ENCODE data around the gene OSBPL10. TPM values are rescaled to one million over a fixed set of nuclear protein-coding genes. Genes with fewer than 3 reads are reported as not detected.

The OSBPL10 gene
- polyA plus RNA-seq, 2 of the 4 experiments (the other 2 are of a cell fraction), result 9.2 to 17.0 TPM

DNA sequence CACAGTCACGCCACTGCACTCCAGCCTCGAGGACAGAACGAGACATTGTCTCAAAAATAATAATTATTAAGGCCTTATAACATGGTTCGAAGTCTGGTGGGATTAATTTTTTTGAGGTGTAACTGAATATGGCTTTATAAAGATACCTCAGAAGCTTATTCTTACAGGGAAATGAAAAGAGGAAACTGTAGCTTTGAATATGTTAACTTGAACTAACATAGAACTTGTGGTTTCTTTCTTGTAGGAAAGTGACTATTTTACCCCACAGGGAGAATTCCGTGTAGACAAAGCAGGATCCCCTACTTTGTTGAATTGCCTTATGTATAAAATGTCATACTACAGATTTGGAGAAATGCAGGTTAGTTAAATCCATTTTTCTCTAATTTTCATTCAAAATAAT, 352.0 kb downstream of the OSBPL10 start (continued):
- TF ChIP-seq, protein P1, sequence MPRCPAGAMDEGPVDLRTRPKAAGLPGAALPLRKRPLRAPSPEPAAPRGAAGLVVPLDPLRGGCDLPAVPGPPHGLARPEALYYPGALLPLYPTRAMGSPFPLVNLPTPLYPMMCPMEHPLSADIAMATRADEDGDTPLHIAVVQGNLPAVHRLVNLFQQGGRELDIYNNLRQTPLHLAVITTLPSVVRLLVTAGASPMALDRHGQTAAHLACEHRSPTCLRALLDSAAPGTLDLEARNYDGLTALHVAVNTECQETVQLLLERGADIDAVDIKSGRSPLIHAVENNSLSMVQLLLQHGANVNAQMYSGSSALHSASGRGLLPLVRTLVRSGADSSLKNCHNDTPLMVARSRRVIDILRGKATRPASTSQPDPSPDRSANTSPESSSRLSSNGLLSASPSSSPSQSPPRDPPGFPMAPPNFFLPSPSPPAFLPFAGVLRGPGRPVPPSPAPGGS (IDR thresholded peaks at IDR 0.05), result no peak

DNA sequence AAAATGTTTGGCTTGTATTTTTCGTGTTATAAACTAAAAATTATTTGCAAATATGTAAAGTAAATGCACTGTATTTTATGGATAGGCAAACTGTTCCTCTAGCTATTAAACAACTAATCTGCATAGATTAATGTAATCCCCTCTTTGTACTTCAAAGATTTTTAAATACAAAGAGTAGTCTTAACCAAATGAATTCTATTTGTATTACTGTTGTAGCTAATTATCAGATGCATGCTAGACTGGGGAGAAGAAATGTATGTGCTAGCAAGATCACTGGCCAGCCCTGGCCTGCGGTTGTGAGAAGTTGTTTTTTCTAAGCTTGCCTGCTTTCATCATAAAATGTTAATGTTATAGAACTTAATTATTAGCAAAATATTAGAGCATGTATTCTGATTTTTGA, 355.7 kb downstream of the OSBPL10 start:
- 99% methylated on average over 2 of the region's 2 CpGs for WGBS (ENCODE audit: missing lambda C conversion rate)
- DNase-seq (ENCODE audit: low read depth in 1 of 2, low spot score in 1 of 2), result no peak
- ChIA-PET POLR2A (no interaction called here), CTCF (interaction anchor here (0.6 kb wide), 1 partner anchor 12 kb away, joined by 3 read pairs; no protein-coding TSS in a partner anchor)
- TF ChIP-seq ZSCAN20 (CRISPR knock-in tag; IDR thresholded peaks at IDR 0.05) (no peak), MAZ (IDR thresholded peaks at IDR 0.05; ENCODE audit: borderline replicate concordance, low read depth, low read length) (no peak), FOXS1 (CRISPR knock-in tag; IDR thresholded peaks at IDR 0.05) (no peak), SREBF2 (IDR thresholded peaks at IDR 0.05) (no peak), JUN (IDR thresholded peaks at IDR 0.05) (no peak), EP300 (IDR thresholded peaks at IDR 0.05) (no peak), TP53 (CRISPR knock-in tag; IDR thresholded peaks at IDR 0.05) (no peak), PHF8 (IDR thresholded peaks at IDR 0.05; ENCODE audit: borderline replicate concordance, low read depth) (no peak)
- TF ChIP-seq, protein P2, sequence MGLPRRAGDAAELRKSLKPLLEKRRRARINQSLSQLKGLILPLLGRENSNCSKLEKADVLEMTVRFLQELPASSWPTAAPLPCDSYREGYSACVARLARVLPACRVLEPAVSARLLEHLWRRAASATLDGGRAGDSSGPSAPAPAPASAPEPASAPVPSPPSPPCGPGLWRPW (IDR thresholded peaks at IDR 0.05), result no peak
- TF ChIP-seq, protein P3, sequence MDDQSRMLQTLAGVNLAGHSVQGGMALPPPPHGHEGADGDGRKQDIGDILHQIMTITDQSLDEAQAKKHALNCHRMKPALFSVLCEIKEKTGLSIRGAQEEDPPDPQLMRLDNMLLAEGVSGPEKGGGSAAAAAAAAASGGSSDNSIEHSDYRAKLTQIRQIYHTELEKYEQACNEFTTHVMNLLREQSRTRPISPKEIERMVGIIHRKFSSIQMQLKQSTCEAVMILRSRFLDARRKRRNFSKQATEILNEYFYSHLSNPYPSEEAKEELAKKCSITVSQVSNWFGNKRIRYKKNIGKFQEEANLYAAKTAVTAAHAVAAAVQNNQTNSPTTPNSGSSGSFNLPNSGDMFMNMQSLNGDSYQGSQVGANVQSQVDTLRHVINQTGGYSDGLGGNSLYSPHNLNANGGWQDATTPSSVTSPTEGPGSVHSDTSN (IDR thresholded peaks at IDR 0.05), result no peak
- TF ChIP-seq, protein P4, sequence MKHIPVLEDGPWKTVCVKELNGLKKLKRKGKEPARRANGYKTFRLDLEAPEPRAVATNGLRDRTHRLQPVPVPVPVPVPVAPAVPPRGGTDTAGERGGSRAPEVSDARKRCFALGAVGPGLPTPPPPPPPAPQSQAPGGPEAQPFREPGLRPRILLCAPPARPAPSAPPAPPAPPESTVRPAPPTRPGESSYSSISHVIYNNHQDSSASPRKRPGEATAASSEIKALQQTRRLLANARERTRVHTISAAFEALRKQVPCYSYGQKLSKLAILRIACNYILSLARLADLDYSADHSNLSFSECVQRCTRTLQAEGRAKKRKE (CRISPR knock-in tag; IDR thresholded peaks at IDR 0.05; ENCODE audit: low read depth), result no peak
- H3K4me2 ChIP-seq, result no peak overlapping the region
- no peak for FAIRE-seq
- H3K4me1 ChIP-seq, result no peaks in the 10 kb centered on the region
- no peak for ATAC-seq
- H3K4me3 ChIP-seq, result no peak overlapping the region
- no peak overlapping the region for H3K27ac ChIP-seq
- no peaks in the 10 kb centered on the region for H3K9me3 ChIP-seq

DNA sequence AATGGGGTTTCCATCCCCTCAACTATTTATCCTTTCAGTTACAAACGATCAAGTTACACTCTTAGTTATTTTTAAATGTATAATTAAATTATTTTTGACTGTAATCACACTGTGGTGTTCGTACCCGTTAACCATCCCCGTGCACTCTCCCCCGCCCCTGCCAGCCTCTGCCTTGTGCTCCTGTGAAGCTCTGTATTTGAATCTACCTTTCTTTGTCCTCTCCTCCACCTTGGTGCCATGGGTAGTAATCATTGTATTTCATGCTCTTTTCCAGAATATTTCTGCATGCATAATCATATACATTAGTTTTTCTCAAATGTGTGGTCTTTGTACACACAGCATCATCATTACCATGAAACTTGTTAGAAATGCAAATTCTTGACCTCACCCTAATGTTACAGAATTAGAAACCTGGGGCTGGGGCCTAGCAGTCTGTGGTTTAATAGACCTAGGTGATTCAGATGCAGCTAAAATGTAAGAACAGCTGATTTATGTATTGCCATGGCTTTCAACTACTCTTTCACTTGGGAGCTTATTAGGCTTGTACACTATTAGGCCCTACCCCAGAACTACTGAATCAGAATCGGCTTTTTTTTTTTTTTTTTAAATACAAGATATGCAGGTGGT, 356.9 kb downstream of the OSBPL10 start:
- no peak for ATAC-seq
- CTCF ChIA-PET, result no interaction called here
- Histone ChIP-seq H3K27ac (no peak overlapping the region), H3K4me2 (no peak overlapping the region), H3K9me3 (no peaks in the 10 kb centered on the region), H3K4me1 (no peaks in the 10 kb centered on the region), H3K4me3 (no peak overlapping the region)
- POLR2A ChIA-PET, result no interaction called here
- WGBS (ENCODE audit: missing lambda C conversion rate), result 91% methylated on average over 6 of the region's 6 CpGs
- no peak for FAIRE-seq
- no peak for DNase-seq (ENCODE audit: low read depth in 1 of 2, low spot score in 1 of 2)
- TF ChIP-seq, protein P5, sequence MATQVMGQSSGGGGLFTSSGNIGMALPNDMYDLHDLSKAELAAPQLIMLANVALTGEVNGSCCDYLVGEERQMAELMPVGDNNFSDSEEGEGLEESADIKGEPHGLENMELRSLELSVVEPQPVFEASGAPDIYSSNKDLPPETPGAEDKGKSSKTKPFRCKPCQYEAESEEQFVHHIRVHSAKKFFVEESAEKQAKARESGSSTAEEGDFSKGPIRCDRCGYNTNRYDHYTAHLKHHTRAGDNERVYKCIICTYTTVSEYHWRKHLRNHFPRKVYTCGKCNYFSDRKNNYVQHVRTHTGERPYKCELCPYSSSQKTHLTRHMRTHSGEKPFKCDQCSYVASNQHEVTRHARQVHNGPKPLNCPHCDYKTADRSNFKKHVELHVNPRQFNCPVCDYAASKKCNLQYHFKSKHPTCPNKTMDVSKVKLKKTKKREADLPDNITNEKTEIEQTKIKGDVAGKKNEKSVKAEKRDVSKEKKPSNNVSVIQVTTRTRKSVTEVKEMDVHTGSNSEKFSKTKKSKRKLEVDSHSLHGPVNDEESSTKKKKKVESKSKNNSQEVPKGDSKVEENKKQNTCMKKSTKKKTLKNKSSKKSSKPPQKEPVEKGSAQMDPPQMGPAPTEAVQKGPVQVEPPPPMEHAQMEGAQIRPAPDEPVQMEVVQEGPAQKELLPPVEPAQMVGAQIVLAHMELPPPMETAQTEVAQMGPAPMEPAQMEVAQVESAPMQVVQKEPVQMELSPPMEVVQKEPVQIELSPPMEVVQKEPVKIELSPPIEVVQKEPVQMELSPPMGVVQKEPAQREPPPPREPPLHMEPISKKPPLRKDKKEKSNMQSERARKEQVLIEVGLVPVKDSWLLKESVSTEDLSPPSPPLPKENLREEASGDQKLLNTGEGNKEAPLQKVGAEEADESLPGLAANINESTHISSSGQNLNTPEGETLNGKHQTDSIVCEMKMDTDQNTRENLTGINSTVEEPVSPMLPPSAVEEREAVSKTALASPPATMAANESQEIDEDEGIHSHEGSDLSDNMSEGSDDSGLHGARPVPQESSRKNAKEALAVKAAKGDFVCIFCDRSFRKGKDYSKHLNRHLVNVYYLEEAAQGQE (IDR thresholded peaks at IDR 0.05), result no peak
- no peak for TF ChIP-seq ESRRA (IDR thresholded peaks at IDR 0.05; ENCODE audit: borderline replicate concordance, low read length)
- TF ChIP-seq, protein P6, sequence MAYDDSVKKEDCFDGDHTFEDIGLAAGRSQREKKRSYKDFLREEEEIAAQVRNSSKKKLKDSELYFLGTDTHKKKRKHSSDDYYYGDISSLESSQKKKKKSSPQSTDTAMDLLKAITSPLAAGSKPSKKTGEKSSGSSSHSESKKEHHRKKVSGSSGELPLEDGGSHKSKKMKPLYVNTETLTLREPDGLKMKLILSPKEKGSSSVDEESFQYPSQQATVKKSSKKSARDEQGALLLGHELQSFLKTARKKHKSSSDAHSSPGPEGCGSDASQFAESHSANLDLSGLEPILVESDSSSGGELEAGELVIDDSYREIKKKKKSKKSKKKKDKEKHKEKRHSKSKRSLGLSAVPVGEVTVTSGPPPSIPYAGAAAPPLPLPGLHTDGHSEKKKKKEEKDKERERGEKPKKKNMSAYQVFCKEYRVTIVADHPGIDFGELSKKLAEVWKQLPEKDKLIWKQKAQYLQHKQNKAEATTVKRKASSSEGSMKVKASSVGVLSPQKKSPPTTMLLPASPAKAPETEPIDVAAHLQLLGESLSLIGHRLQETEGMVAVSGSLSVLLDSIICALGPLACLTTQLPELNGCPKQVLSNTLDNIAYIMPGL (CRISPR knock-in tag; IDR thresholded peaks at IDR 0.05; ENCODE audit: borderline replicate concordance), result no peak
- TF ChIP-seq RNF2 (IDR thresholded peaks at IDR 0.05; ENCODE audit: borderline replicate concordance, low read depth), result no peak
- no peak for TF ChIP-seq ZC3H11A (IDR thresholded peaks at IDR 0.05)
- no peak for TF ChIP-seq TFCP2L1 (CRISPR knock-in tag; IDR thresholded peaks at IDR 0.05)
- TF ChIP-seq, protein P2 (IDR thresholded peaks at IDR 0.05), result no peak
- TF ChIP-seq CHD2 (IDR thresholded peaks at IDR 0.05; ENCODE audit: low read length, partially characterized antibody), result no peak
- TF ChIP-seq ZNF302 (CRISPR knock-in tag; IDR thresholded peaks at IDR 0.05), result no peak
- TF ChIP-seq, protein P7, sequence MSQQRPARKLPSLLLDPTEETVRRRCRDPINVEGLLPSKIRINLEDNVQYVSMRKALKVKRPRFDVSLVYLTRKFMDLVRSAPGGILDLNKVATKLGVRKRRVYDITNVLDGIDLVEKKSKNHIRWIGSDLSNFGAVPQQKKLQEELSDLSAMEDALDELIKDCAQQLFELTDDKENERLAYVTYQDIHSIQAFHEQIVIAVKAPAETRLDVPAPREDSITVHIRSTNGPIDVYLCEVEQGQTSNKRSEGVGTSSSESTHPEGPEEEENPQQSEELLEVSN (IDR thresholded peaks at IDR 0.05; ENCODE audit: borderline replicate concordance, low read depth), result no peak
- TF ChIP-seq ZFP36 (IDR thresholded peaks at IDR 0.05; ENCODE audit: borderline replicate concordance, partially characterized antibody), result no peak
- TF ChIP-seq JUNB (IDR thresholded peaks at IDR 0.05), result no peak
- no peak for TF ChIP-seq JUN (IDR thresholded peaks at IDR 0.05)
- TF ChIP-seq HDAC2 (IDR thresholded peaks at IDR 0.05), result no peak
- no peak for TF ChIP-seq NPAS2 (CRISPR knock-in tag; IDR thresholded peaks at IDR 0.05; ENCODE audit: borderline replicate concordance)
- TF ChIP-seq EP300 (IDR thresholded peaks at IDR 0.05), result no peak

Measured in A549 (cell line).